HG02981 (cell line): ENCODE results near the gene SLC25A40.

ENCODE experiments used
- ATAC-seq: cut with Tn5 transposase; IDR thresholded peaks from one replicate; pipeline ENCODE4 v1.9.1; 2021; ENCODE audit warnings: mild to moderate bottlenecking, moderate library complexity; ENCODE audit not compliant: unreplicated experiment

The SLC25A40 gene

GRCh38 chr7:87797395-87797794 is 78.8 kb downstream of the SLC25A40 start:
- no peak for ATAC-seq

DNA sequence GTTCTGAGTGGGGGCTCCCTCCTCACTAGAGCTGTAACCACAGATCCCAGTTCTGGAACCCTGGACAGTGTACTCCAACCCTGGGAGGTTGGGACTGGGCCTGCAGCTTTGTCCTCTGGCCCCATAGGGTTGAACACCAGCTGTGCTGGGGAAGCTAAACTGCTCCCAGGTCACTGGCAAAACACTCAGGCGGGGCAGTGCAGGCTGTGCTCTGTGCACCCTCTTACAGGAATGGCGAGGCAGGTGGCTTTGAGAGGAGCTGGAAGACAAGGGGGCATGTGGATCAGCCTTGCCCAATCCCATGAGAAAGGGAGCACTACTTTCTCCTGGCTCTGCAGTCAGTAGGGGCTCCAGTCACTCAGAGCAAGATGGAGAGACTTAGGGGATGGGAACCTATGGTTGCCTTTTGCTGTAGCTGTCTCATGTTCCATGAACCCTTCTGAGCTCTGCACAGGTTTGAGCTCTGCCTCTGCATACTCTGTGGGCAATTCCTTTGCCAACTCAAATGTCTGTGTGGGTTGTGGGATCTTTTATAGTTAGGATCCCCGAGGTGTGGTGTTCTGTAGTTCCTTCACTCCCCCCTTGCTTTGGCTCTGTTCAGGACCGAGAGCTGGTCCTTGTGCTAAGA is 90.7 kb downstream of the SLC25A40 start:
- ATAC-seq, result no peak

DNA sequence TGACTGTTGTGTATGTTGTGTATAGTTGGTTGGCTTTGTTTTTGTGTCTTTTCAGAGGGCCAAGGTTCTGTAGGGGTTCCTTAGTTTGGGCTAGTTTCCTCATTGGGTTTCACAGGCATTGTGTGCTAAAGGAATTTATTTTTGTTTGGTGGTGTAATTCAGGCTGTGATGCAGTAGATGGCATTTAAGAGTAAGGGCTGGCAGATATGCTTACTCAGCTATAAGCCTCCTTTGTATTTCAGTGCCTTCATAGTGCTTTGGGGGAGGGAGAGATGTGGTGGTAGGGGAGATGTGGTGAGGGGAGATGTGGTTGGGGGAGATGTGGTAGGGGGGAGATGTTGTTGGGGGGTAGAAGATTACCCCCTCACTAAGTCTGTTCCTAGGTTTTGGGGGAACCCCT is 91.7 kb downstream of the SLC25A40 start:
- no peak for ATAC-seq
